HEK293 (cell line): ENCODE results near the gene FALEC.
A peak's percentile ranks its signal among the peaks of the same experiment; 100 is the strongest.

Source experiments
- CTCF ChIA-PET: fragments of 350-600 bp; formaldehyde crosslinking; extraction: SDS; loops from one replicate; lab custom pipeline; 2021; ENCODE audit warnings: antibody characterized with exemption; lab: Yijun Ruan, JAX
- POLR2A ChIA-PET: fragments of 300-600 bp; formaldehyde crosslinking; extraction: SDS; loops from one replicate; lab custom pipeline; 2020; ENCODE audit warnings: antibody characterized with exemption, inconsistent platforms; lab: Yijun Ruan, JAX
- H3K27ac ChIP-seq: fragments of 200-500 bp; sonication (Bioruptor generic); 2 replicates; pipeline ENCODE4 v1.5.1; 2014; ENCODE audit warnings: low read depth, low read length, control low read depth, inconsistent platforms; ENCODE audit errors: extremely low read depth
- H3K36me3 ChIP-seq, 2 experiments: fragments of 200-500 bp in 1 of 2; sonication (Bioruptor generic) in 1 of 2; 1 replicate in 1 of 2; 2 replicates in 1 of 2; pipeline ENCODE4 v1.5.1; 2014 to 2017; ENCODE audit warnings: inconsistent platforms in 2 of 2, low read length in 2 of 2; ENCODE audit not compliant: control insufficient read depth in 2 of 2, insufficient read depth in 1 of 2
- H3K4me1 ChIP-seq: fragments of 200-500 bp; sonication (Bioruptor generic); 2 replicates; pipeline ENCODE4 v1.5.1; 2014; ENCODE audit warnings: mild to moderate bottlenecking, low read length, inconsistent platforms; ENCODE audit not compliant: control insufficient read depth, insufficient read depth
- H3K4me3 ChIP-seq: 2 replicates; pipeline ENCODE4 v1.5.1; 2011; ENCODE audit warnings: low read depth, mild to moderate bottlenecking, control low read depth, low read length, moderate library complexity
- H3K9me3 ChIP-seq: fragments of 200-500 bp; sonication (Bioruptor generic); 2 replicates; pipeline ENCODE4 v1.5.1; 2014; ENCODE audit warnings: low read depth, low read length, inconsistent platforms; ENCODE audit not compliant: control insufficient read depth, insufficient read depth
- BCL11B ChIP-seq: fragments of 450-650 bp; formaldehyde crosslinking; IDR thresholded peaks from 2 replicates; pipeline ENCODE4 v1.5.1; 2016; ENCODE audit warnings: low read depth, missing biosample characterization, missing genetic modification characterization
- GLIS2 ChIP-seq: fragments of 450-650 bp; formaldehyde crosslinking; IDR thresholded peaks from 2 replicates; pipeline ENCODE4 v1.5.1; 2016; ENCODE audit warnings: missing biosample characterization, missing genetic modification characterization
- IKZF3 ChIP-seq: fragments of 450-650 bp; IDR thresholded peaks from 2 replicates; pipeline ENCODE4 v1.5.0; 2018; ENCODE audit warnings: missing biosample characterization, mild to moderate bottlenecking, missing genetic modification characterization, moderate library complexity
- KLF10 ChIP-seq: fragments of 450-650 bp; IDR thresholded peaks from 2 replicates; pipeline ENCODE4 v1.5.1; 2018; ENCODE audit warnings: missing biosample characterization, mild to moderate bottlenecking, missing genetic modification characterization
- SETDB1 ChIP-seq: IDR thresholded peaks from one replicate; pipeline ENCODE4 v1.6.1; 2017; ENCODE audit warnings: mild to moderate bottlenecking, low read length, moderate library complexity, mixed read lengths; ENCODE audit not compliant: insufficient read length
- SP3 ChIP-seq: fragments of 450-650 bp; formaldehyde crosslinking; IDR thresholded peaks from 2 replicates; pipeline ENCODE4 v1.5.1; 2016; ENCODE audit warnings: missing biosample characterization, missing genetic modification characterization
- SP7 ChIP-seq: fragments of 450-650 bp; formaldehyde crosslinking; IDR thresholded peaks from 2 replicates; pipeline ENCODE4 v1.5.1; 2016; ENCODE audit warnings: missing biosample characterization, missing genetic modification characterization
- YY1 ChIP-seq: fragments of 450-650 bp; formaldehyde crosslinking; IDR thresholded peaks from 2 replicates; pipeline ENCODE4 v1.5.1; 2018; ENCODE audit warnings: missing biosample characterization, missing genetic modification characterization
- YY2 ChIP-seq: fragments of 450-650 bp; formaldehyde crosslinking; IDR thresholded peaks from 2 replicates; pipeline ENCODE4 v1.5.1; 2016; ENCODE audit warnings: missing biosample characterization, missing genetic modification characterization
- ZFP3 ChIP-seq: fragments of 450-650 bp; formaldehyde crosslinking; IDR thresholded peaks from 2 replicates; pipeline ENCODE4 v1.5.1; 2016; ENCODE audit warnings: low read depth, missing biosample characterization, missing genetic modification characterization
- ZNF112 ChIP-seq: fragments of 450-650 bp; formaldehyde crosslinking; IDR thresholded peaks from 2 replicates; pipeline ENCODE4 v1.5.0; 2017; ENCODE audit warnings: missing biosample characterization, missing genetic modification characterization
- ZNF16 ChIP-seq: fragments of 450-650 bp; formaldehyde crosslinking; IDR thresholded peaks from 2 replicates; pipeline ENCODE4 v1.5.1; 2016; ENCODE audit warnings: low read depth, missing biosample characterization, missing genetic modification characterization
- ZNF214 ChIP-seq: fragments of 450-650 bp; formaldehyde crosslinking; IDR thresholded peaks from 2 replicates; pipeline ENCODE4 v1.5.1; 2017; ENCODE audit warnings: missing biosample characterization, mild to moderate bottlenecking, missing genetic modification characterization, borderline replicate concordance
- ZNF223 ChIP-seq: fragments of 450-650 bp; formaldehyde crosslinking; IDR thresholded peaks from 2 replicates; pipeline ENCODE4 v1.5.1; 2016; ENCODE audit warnings: missing biosample characterization, missing genetic modification characterization
- ZNF302 ChIP-seq: fragments of 450-650 bp; formaldehyde crosslinking; IDR thresholded peaks from 2 replicates; pipeline ENCODE4 v1.5.1; 2016; ENCODE audit warnings: missing biosample characterization, missing genetic modification characterization, low read depth
- ZNF341 ChIP-seq: fragments of 450-650 bp; formaldehyde crosslinking; IDR thresholded peaks from 2 replicates; pipeline ENCODE4; 2016; ENCODE audit warnings: low read depth, missing biosample characterization, missing genetic modification characterization
- ZNF354C ChIP-seq: fragments of 450-650 bp; formaldehyde crosslinking; IDR thresholded peaks from 2 replicates; pipeline ENCODE4 v1.5.1; 2016; ENCODE audit warnings: missing biosample characterization, missing genetic modification characterization, low read depth, borderline replicate concordance
- ZNF423 ChIP-seq: fragments of 450-650 bp; formaldehyde crosslinking; IDR thresholded peaks from 2 replicates; pipeline ENCODE4 v1.5.1; 2016; ENCODE audit warnings: missing biosample characterization, missing genetic modification characterization
- ZNF501 ChIP-seq: fragments of 450-650 bp; formaldehyde crosslinking; IDR thresholded peaks from 2 replicates; pipeline ENCODE4 v1.5.1; 2016; ENCODE audit warnings: missing biosample characterization, missing genetic modification characterization
- ZNF529 ChIP-seq: fragments of 450-650 bp; formaldehyde crosslinking; IDR thresholded peaks from 2 replicates; pipeline ENCODE4 v1.5.1; 2017; ENCODE audit warnings: missing genetic modification characterization, missing biosample characterization; ENCODE audit not compliant: insufficient replicate concordance
- ZNF548 ChIP-seq: fragments of 450-650 bp; formaldehyde crosslinking; IDR thresholded peaks from 2 replicates; pipeline ENCODE4 v1.5.1; 2016; ENCODE audit warnings: missing biosample characterization, missing genetic modification characterization
- ZNF629 ChIP-seq: fragments of 450-650 bp; formaldehyde crosslinking; IDR thresholded peaks from 2 replicates; pipeline ENCODE4 v1.5.1; 2017; ENCODE audit warnings: missing biosample characterization, missing genetic modification characterization
- ZNF660 ChIP-seq: fragments of 450-650 bp; IDR thresholded peaks from 2 replicates; pipeline ENCODE4 v1.5.1; 2018; ENCODE audit warnings: missing biosample characterization, mild to moderate bottlenecking, missing genetic modification characterization
- ZNF768 ChIP-seq: fragments of 450-650 bp; formaldehyde crosslinking; IDR thresholded peaks from 2 replicates; pipeline ENCODE4 v1.5.1; 2018; ENCODE audit warnings: missing biosample characterization, mild to moderate bottlenecking, missing genetic modification characterization
- ZNF830 ChIP-seq: fragments of 450-650 bp; IDR thresholded peaks from 2 replicates; pipeline ENCODE4 v1.5.0; 2018; ENCODE audit warnings: missing biosample characterization, missing genetic modification characterization, low read depth, mild to moderate bottlenecking, moderate library complexity
- TF ChIP-seq, protein P1 (sequence below): fragments of 450-650 bp; formaldehyde crosslinking; IDR thresholded peaks from 2 replicates; pipeline ENCODE4 v1.5.1; 2016; ENCODE audit warnings: missing biosample characterization, missing genetic modification characterization
- TF ChIP-seq, protein P2 (sequence below): fragments of 450-650 bp; formaldehyde crosslinking; IDR thresholded peaks from 2 replicates; pipeline ENCODE4 v1.5.1; 2016; ENCODE audit warnings: missing biosample characterization, missing genetic modification characterization
- TF ChIP-seq, protein P3 (sequence below): fragments of 450-650 bp; formaldehyde crosslinking; IDR thresholded peaks from 2 replicates; pipeline ENCODE4 v1.5.1; 2016; ENCODE audit warnings: missing biosample characterization, missing genetic modification characterization
- TF ChIP-seq, protein P4 (sequence below): IDR thresholded peaks from 2 replicates; pipeline ENCODE4 v1.6.1; 2011; ENCODE audit warnings: mild to moderate bottlenecking, low read depth, low read length, borderline replicate concordance
- TF ChIP-seq, protein P5 (sequence below): fragments of 450-650 bp; formaldehyde crosslinking; IDR thresholded peaks from 2 replicates; pipeline ENCODE4 v1.5.1; 2016; ENCODE audit warnings: missing biosample characterization, missing genetic modification characterization

Gene FALEC

DNA sequence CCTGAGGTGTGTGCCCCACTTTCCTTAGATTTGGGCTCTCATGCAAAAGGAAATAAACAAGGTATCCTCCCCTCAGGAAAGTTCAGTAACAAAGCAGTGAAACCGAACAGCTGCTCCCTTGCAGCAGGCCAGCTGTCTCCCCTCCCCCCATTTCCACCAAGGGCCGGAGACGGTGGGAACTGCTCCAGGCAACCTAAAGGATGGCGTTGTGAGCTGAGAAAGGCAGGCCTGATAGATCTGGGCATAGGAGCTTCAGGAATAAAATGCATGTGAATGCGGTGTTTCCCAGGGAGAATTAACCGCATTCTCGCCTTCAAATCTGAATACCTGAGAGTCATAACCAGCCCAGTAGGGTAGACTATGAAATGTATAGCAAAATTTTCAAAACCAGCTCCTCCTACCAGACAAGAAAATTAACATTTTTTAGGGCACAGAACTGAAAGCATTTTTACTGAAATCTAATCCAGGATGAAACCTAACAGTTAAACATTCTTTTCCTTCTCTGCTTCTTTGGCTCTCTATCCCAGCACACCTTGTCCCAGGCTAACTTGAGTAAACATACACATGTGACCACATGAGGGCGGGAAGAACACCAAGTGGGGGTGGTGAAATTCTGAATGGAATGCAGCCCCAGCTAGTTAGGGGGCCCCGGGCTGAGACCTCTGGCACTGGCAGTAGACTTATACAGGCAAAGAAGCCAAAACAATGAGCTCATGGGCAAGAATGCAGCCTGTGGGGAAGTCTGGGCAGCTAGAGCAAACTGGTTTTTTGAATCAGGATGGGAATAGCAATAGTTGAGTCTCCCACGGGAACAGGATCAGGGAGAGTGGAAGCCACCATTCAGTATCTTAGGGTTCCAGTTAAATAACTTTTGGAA lies 52.4 kb downstream of the FALEC start:
- ChIA-PET CTCF (interaction anchor here (0.6 to 14.0 kb wide), 4 partner anchors 9 to 119 kb away, joined by 4 to 135 read pairs (median 8); partner anchors contain the start of gene FALEC), POLR2A (interaction anchor here (0.5 to 13.5 kb wide), 12 partner anchors 6 to 61 kb away, joined by 3 to 272 read pairs (median 4); partner anchors contain the start of genes ADAMTSL4, ENSA, FALEC and MCL1)
- Histone ChIP-seq H3K27ac (peak overlapping the region; percentile 38), H3K4me1 (peaks cover 28% of the 10 kb centered on the region), H3K9me3 (no peaks in the 10 kb centered on the region), H3K36me3 (peaks cover 0 to 6% of the 10 kb centered on the region in 2 experiments; a peak in 2 of 3 replicates), H3K4me3 (no peak overlapping the region)
- no peak for TF ChIP-seq ZFP3 (tag by site-specific recombination)
- peak; percentile 56; the same call in 1 of the 2 replicates for TF ChIP-seq IKZF3
- TF ChIP-seq, protein P1, sequence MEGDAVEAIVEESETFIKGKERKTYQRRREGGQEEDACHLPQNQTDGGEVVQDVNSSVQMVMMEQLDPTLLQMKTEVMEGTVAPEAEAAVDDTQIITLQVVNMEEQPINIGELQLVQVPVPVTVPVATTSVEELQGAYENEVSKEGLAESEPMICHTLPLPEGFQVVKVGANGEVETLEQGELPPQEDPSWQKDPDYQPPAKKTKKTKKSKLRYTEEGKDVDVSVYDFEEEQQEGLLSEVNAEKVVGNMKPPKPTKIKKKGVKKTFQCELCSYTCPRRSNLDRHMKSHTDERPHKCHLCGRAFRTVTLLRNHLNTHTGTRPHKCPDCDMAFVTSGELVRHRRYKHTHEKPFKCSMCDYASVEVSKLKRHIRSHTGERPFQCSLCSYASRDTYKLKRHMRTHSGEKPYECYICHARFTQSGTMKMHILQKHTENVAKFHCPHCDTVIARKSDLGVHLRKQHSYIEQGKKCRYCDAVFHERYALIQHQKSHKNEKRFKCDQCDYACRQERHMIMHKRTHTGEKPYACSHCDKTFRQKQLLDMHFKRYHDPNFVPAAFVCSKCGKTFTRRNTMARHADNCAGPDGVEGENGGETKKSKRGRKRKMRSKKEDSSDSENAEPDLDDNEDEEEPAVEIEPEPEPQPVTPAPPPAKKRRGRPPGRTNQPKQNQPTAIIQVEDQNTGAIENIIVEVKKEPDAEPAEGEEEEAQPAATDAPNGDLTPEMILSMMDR (tag by site-specific recombination), result no peak
- TF ChIP-seq BCL11B (tag by site-specific recombination), result no peak
- no peak for TF ChIP-seq ZNF354C (tag by site-specific recombination)
- TF ChIP-seq YY2 (tag by site-specific recombination), result no peak
- TF ChIP-seq, protein P2, sequence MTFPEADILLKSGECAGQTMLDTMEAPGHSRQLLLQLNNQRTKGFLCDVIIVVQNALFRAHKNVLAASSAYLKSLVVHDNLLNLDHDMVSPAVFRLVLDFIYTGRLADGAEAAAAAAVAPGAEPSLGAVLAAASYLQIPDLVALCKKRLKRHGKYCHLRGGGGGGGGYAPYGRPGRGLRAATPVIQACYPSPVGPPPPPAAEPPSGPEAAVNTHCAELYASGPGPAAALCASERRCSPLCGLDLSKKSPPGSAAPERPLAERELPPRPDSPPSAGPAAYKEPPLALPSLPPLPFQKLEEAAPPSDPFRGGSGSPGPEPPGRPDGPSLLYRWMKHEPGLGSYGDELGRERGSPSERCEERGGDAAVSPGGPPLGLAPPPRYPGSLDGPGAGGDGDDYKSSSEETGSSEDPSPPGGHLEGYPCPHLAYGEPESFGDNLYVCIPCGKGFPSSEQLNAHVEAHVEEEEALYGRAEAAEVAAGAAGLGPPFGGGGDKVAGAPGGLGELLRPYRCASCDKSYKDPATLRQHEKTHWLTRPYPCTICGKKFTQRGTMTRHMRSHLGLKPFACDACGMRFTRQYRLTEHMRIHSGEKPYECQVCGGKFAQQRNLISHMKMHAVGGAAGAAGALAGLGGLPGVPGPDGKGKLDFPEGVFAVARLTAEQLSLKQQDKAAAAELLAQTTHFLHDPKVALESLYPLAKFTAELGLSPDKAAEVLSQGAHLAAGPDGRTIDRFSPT (tag by site-specific recombination), result no peak
- TF ChIP-seq ZNF548 (tag by site-specific recombination), result no peak
- no peak for TF ChIP-seq ZNF16 (tag by site-specific recombination)
- no peak for TF ChIP-seq ZNF302 (tag by site-specific recombination)
- TF ChIP-seq, protein P3, sequence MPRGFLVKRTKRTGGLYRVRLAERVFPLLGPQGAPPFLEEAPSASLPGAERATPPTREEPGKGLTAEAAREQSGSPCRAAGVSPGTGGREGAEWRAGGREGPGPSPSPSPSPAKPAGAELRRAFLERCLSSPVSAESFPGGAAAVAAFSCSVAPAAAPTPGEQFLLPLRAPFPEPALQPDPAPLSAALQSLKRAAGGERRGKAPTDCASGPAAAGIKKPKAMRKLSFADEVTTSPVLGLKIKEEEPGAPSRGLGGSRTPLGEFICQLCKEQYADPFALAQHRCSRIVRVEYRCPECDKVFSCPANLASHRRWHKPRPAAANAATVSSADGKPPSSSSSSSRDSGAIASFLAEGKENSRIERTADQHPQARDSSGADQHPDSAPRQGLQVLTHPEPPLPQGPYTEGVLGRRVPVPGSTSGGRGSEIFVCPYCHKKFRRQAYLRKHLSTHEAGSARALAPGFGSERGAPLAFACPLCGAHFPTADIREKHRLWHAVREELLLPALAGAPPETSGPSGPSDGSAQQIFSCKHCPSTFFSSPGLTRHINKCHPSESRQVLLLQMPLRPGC, result no peak
- TF ChIP-seq GLIS2 (tag by site-specific recombination), result peak; percentile 90
- TF ChIP-seq ZNF214 (tag by site-specific recombination), result no peak
- TF ChIP-seq ZNF423, result no peak
- TF ChIP-seq, protein P4, sequence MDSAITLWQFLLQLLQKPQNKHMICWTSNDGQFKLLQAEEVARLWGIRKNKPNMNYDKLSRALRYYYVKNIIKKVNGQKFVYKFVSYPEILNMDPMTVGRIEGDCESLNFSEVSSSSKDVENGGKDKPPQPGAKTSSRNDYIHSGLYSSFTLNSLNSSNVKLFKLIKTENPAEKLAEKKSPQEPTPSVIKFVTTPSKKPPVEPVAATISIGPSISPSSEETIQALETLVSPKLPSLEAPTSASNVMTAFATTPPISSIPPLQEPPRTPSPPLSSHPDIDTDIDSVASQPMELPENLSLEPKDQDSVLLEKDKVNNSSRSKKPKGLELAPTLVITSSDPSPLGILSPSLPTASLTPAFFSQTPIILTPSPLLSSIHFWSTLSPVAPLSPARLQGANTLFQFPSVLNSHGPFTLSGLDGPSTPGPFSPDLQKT, result no peak
- no peak for TF ChIP-seq ZNF830 (tag by site-specific recombination)
- no peak for TF ChIP-seq ZNF341 (tag by site-specific recombination)
- 0 out of 2 replicates have a peak, but pooled peaks have one; percentile 21 for TF ChIP-seq SP3
- TF ChIP-seq YY1 (tag by site-specific recombination), result no peak
- peak; percentile 71 for TF ChIP-seq SP7 (tag by site-specific recombination)
- TF ChIP-seq ZNF501 (tag by site-specific recombination), result no peak
- TF ChIP-seq SETDB1, result no peak
- no peak for TF ChIP-seq ZNF112
- TF ChIP-seq ZNF629 (tag by site-specific recombination), result peak; percentile 69
- TF ChIP-seq ZNF768 (tag by site-specific recombination), result no peak
- TF ChIP-seq ZNF223 (tag by site-specific recombination), result no peak
- TF ChIP-seq, protein P5, sequence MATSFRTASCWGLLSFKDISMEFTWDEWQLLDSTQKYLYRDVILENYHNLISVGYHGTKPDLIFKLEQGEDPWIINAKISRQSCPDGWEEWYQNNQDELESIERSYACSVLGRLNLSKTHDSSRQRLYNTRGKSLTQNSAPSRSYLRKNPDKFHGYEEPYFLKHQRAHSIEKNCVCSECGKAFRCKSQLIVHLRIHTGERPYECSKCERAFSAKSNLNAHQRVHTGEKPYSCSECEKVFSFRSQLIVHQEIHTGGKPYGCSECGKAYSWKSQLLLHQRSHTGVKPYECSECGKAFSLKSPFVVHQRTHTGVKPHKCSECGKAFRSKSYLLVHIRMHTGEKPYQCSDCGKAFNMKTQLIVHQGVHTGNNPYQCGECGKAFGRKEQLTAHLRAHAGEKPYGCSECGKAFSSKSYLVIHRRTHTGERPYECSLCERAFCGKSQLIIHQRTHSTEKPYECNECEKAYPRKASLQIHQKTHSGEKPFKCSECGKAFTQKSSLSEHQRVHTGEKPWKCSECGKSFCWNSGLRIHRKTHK, result no peak
- no peak for TF ChIP-seq ZNF529 (tag by site-specific recombination)
- TF ChIP-seq ZNF660 (tag by site-specific recombination), result peak; percentile 78
- no peak; the same call in 1 of the 2 replicates for TF ChIP-seq KLF10 (tag by site-specific recombination)
